Skeletal muscle cell (primary cell): ENCODE measurements around the gene PPIF.

Experiments used
- DNase-seq: peaks from one replicate; pipeline ENCODE4 v3.0.0-alpha.2; 2010; ENCODE audit warnings: low read depth
- H3K4me3 ChIP-seq: 2 replicates; pipeline ENCODE4 v1.5.1; 2011; ENCODE audit warnings: low read depth, mild to moderate bottlenecking, control low read depth, low read length, moderate library complexity

The PPIF gene

DNA sequence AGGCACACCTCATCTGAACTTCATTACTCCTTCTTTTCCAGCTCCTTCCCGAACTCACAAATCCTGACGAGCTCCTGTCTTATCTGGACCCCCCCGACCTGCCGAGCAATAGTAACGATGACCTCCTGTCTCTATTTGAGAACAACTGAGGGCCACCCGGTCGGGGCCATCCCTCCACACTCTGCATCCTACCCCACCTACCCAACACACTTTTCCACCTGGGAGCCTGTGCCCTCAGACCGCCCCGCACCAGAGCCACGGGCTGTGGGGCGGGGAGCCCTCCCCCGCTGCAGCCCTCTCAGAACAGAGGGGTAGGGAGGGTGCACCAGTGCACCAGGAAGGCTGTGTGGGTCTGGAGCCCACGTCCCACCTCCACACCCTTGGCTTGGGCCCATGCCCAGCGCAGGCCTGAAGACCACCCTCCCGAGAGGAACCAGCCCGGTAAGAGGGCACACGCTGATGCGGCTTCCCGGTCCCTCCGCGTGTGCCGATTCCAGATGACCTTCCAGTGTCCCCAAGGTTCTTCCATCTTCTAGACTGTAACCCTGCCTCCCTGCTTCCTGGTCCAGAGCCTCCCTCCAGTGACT is 34.6 kb upstream of the PPIF start:
- DNase-seq, result no peak
- no peak overlapping the region for H3K4me3 ChIP-seq

DNA sequence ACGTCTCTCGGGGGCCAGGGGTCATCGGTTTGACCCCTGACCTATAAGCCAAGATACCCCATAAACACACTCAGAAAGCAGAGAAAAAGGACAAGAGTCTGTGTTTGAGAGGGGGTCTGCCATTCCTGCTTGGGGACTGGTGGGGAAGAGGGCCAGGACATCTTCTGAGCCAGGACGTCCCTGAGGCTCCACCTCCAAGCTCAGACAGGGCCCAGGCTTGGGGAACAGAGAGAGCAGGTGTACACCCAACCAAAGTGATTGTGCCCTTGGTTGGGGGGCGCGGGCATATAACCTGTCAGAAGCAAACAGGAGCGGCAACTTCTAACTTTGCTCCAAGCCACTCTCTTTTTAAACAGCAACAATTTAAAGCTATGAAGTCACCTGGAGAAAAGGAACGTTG is 33.9 kb upstream of the PPIF start:
- H3K4me3 ChIP-seq, result no peak overlapping the region
- DNase-seq, result no peak

DNA sequence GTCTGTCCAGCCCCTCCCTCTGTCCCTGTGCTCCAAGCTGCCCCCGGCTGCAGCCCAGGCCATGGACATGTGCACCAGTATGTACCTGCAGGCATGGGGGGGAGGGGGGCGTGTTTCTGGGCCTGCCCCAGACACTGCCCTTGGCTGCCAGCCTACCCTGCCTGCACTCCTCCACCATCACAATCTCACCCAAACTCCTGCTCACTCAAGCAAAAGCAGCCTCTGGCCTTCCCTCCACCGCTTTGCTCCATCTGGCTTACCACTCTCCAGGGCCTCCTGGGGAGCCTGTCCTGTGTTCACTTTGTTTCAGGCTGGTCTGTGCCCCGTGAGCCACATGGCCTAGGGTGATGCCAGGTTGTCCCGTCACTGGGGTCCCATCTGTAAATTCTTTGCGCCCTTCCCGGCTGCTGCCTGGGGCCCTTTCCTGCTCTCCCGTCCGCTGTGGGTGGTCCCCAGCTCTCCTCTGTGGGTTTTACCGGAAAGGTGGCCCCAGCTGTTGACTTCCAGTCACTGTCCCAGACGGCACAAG is 33.3 kb upstream of the PPIF start:
- H3K4me3 ChIP-seq, result no peak overlapping the region
- no peak for DNase-seq

- DNase-seq, result no peak
- H3K4me3 ChIP-seq, result no peak overlapping the region
Measured at GRCh38 chr10:79314761-79315601, 32.3 kb upstream of the PPIF start.

DNA sequence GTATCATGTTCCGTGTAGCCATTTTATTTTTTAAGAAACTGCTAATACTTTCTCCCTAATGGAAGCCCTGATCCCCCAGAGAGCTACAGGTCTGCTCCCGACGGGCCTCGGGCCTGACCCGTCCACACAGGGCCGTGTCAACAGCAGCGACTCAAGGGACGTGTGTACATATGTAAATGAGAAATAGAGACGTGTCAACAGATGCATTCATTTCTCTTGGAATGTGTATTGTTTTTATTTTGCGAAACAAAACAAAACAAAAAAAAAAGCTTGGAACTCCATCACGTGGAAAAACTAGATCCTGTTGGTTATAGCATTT is 31.7 kb upstream of the PPIF start:
- DNase-seq, result no peak
- H3K4me3 ChIP-seq, result no peak overlapping the region

DNA sequence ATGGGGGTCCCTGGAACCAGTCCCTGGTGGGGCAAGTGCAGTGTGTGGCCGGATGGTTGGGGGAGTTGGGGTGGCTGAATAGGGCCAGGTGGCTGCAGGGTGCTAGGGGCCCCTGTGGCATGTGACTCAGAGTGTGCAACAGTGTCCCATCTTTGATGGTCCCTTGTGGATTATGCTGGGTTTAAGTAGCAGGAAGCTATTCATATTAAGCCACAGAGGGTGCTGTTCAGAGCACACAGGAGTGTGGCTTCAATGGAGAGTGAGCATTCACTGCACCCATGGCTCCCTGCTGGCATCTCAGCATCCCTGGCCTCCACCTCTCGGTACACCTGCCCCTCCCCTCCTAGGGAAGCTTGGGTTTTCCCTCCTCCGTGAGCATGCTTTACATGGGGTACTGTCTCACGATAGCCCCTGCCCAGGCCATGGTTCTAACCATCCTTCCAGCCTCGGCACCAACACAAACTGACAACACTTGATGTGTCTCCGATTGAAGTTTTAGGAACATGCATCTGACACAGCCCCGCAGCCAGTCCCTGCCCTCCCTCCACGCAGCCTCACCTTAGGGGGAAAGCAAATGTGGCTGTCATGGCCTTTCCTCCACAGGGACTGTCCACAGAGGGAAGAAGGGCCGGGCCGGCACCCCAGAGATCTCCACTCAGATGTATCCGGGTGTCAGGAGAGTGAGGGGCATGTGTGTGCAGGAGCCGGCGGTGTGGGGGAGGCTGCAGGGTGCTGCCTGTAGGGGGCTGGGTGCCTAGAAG is 30.4 kb upstream of the PPIF start:
- DNase-seq, result no peak
- H3K4me3 ChIP-seq, result no peak overlapping the region

GRCh38 chr10:79318369-79318768 is 28.9 kb upstream of the PPIF start:
- DNase-seq, result no peak
- H3K4me3 ChIP-seq, result no peak overlapping the region

- DNase-seq, result no peak
- H3K4me3 ChIP-seq, result no peak overlapping the region
Measured at GRCh38 chr10:79319115-79319771, 28.0 kb upstream of the PPIF start.

DNA sequence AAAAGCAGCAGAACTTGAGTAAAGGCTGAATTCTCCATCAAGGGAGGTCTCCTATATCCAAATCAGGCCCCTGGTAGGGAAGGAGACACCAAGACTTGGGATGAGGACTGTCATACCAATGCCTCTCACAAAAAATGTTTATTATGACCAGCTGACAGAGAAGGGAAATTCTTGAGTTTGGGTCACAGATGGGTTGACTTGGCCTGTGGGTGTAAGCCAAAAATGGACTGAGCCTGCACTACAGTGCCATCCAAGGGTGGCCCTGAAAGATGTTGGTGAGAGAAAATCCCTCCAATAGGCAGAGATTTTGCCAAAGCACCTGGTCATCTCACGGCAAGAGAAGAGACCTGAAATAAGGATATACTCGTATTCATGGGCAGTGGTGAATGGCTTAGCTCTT is 27.0 kb upstream of the PPIF start:
- no peak overlapping the region for H3K4me3 ChIP-seq

DNA sequence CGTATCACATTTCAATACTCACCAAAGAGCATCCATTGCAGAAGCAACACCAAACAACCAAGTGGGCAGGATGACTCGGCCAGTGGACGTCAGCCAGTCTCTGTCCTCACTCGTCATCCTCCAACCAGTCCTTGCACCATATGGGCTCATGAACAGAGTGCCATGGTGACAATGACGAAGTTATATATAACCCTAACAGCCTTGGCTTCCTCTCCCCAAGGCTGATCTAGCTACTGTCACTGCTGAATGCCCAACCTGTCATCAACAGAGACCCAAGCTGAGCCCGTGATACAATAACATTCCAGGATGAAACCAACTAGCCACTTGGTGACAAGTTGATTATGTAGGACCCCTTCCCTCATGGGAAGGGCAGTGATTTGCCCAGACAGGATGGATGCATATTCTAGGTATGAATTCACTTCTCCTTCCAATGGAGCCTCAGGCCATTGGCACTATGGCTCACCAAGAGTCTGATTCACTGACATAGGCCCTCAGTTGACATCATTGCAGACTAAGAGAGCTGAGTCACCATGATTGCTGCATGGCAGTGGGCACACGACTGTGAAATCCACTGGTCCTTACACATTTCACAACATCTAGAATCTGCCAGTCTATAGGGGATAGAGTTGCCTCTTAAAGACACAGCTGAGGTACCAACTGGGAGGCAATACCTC is 26.3 kb upstream of the PPIF start:
- DNase-seq, result peak; percentile 84
- no peak overlapping the region for H3K4me3 ChIP-seq

More for the DNA sequence above, 27.0 kb upstream of the PPIF start:
- DNase-seq, result no peak

- H3K4me3 ChIP-seq, result no peak overlapping the region
- no peak for DNase-seq
Measured at GRCh38 chr10:79321494-79321882, 25.8 kb upstream of the PPIF start.

DNA sequence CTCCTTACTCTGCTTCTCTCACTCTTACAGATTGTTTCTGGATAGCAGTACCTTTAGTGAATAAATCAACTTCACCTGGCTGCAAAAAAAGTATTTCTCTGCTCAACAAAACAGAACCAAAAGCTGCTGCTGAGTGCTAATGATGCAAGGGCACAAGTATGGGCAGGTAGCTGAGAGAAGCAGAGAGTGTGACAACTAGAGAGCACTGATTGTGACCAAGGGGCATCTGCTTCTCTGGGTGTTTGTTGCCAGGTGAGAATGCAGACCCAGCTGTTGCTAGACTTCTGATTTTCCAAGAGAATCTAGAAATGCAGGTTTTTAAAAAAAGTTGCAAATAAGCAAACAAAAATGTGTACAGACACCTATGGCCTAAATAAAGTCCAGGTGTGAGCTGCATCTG is 25.3 kb upstream of the PPIF start:
- H3K4me3 ChIP-seq, result no peak overlapping the region
- DNase-seq, result no peak

GRCh38 chr10:79322616-79323543 is 24.4 kb upstream of the PPIF start:
- H3K4me3 ChIP-seq, result no peak overlapping the region

GRCh38 chr10:79323602-79324001 is 23.7 kb upstream of the PPIF start:
- no peak for DNase-seq
- H3K4me3 ChIP-seq, result no peak overlapping the region

More at GRCh38 chr10:79322616-79323543, 24.4 kb upstream of the PPIF start:
- DNase-seq, result peak; percentile 82

DNA sequence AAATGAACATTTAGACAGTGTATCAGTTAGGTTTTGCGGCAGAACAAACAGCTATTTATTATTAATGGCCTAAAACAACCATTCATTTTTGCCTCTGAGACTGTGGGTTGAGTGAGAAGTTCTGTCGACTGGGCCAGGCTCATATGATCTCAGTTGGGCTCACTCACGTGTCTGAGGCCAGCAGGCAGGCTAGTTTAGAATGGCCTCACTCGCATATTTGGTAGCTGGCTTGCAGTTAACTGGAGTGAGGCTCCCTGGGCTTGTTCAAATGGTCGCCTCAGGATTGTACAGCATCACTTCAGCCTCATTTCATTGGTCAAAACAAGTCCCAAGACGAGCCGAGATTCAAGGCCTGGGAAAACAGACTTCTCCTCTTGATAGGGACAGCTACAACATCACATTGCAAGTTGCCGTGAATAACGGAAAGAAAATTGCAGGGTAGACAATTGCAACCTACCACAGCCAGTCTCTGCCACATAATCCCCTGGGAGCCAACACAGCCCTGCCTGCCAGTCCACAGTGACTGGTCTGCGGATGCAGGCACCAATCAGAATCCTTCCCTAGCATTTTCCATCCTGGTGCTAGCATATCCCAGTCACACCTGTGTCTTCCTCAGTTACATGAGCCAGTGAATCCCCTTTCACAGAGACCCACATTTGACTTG is 23.1 kb upstream of the PPIF start:
- no peak overlapping the region for H3K4me3 ChIP-seq
- no peak for DNase-seq

DNA sequence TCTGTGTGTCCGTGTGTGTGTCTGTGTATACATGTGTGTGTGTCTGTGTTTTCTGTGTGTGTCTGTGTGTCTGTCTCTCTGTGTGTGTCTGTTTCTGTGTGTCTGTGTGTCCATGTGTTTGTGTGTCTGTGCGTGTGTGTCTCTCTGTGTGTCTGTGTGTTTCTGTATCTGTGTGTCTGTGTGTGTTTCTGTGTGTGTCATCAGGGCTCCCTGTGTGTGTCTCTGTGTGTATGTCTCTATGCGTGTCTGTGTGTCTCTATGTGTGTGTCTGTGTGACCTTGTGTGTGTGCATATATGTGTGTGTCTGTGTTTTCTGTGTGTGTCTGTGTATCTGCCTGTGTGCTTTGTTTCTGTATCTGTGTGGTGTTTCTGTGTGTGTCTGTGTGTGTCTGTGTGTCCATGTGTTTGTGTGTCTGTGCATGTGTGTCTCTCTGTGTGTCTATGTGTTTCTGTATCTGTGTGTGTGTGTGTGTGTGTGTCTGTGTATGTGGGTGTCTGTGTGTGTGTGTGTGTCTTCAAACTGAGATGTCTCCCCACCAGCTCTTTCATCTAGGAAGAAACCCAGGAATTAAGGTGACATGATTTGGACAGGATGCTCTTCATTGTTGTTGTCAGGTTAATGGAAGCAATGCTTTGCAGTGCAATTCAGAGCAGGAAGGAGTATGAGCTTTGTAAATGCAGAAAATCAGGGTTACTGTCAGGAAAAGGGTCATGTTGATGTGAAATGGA is 20.7 kb upstream of the PPIF start:
- DNase-seq, result no peak

DNA sequence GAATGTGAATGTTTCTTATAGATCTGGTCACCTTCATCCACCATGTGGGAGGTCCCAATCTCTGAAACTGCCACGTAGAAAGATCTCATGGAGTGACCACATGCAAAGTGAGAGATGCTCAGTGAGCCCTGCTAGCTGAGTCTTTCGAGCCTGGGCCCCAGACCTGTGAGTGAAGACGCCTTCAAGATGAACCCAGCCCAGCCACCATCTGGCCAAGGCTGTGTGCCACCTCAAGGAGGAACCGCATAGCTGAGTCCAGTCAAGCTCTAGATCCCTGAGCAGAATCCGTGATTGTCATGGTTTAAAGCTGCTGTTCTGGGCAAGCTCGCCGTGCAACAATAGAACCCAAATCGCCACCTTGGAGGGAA is 20.2 kb upstream of the PPIF start:
- H3K4me3 ChIP-seq, result no peak overlapping the region
- DNase-seq, result no peak

More for the DNA sequence above, 20.7 kb upstream of the PPIF start:
- no peak overlapping the region for H3K4me3 ChIP-seq
